Anterior cingulate cortex (tissue), 58 donors: Measurements from ENCODE around the gene RNASET2.
"Not testable (repeated sequence)": the region's sequence is repeated elsewhere in the genome, so short reads cannot be mapped to it uniquely, and the experiment has no call there.

Source experiments
- DNase-seq, 58 donors: peaks; one replicate each; lab custom pipeline; 2025; lab: John Stamatoyannopoulos, UW

Gene RNASET2

DNA sequence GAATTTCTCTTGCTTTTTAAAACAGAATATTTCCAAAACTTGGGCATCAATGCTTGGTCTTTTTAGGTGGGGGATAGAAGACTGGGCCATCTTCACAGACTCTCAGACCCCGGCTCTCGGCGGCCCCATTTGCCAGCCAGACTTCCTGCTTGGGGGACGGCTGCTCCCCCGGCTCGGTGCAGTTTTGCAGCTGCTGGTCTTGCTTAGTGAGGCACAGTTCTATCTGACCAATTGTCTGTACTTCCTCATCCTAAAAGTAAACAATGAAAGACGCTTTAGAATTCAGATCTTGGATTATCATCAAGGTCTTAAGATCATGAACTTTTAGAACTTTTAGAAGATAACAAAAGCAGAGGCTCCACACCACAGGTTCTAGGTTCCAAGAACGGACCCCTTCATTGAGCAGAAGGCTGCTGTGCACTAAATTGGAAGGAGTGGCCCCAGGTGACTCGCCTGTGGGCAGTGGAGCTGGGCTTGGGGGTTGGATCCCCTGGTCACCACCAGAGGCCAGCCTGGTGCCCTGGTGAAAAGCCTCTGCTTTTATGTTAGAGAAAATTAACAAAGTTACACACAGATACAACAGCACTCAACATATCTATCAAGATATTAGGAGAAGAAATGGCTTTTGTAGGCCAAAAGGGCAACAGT is 26.7 kb downstream of the RNASET2 start:
- no peak for DNase-seq

- peak in 1 of 58 donors; percentile 16 for DNase-seq
Measured at GRCh38 chr6:166928644-166929541, 27.5 kb downstream of the RNASET2 start.

GRCh38 chr6:166927935-166928643 is 28.3 kb downstream of the RNASET2 start:
- no peak for DNase-seq

- no peak for DNase-seq
Measured at GRCh38 chr6:166927240-166927934, 29.0 kb downstream of the RNASET2 start.

DNA sequence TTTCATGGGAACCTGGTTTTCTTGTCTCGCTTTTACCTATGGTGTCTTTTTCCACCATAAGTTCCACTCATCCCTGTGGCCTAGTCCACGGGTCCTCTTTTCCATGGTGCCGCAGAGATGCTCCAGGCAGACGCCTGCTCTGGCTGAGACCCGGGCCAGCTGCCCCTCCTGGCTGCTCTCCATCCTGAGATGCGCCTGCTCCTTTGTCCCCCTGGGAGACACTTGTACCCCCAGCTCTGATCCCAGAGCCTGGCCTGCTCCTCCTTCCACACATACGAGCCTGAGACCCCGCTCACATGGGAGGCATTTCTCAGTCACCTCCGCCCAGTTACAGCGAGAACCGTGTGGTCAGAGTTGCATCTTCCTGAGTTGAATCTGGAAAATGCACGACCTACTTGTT is 29.6 kb downstream of the RNASET2 start:
- no peak for DNase-seq

DNA sequence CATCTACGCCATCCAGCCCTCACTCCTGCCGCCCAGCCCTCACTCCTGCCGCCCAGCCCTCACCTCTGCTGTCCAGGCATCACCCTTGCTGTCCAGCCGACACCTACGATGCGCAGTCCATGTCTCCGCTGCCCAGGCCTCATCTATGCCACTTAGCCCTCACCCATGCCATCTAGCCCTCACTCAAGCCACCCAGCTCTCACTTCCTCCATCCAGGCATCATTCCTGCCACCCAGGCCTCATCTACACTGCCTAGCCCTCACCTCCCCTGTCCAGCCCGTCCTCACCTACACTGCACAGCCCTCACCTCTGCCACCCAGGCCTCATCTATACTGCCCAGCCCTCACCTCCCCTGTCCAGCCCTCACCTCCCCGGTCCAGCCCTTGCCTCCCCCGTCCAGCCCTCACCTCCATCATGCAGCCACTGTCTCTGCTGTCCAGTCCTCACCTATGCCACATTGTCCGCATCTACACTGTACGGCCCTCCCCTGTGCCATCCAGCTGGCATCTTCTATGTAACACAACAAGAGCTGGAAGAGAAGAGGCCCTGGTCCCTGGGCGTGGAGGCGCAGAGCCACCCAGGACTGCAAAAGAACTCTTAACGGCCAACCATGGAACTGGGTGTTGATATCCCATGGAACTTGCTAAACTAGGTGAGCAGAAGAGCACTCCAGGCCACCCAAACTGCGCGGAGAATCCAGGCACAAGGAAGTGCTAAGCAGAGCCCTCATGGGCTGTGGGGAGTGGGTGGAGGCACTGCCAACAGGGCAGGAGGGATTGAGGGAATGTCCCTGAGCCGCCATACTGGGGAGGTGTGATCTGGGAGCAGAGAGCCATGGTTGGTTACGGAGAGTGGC is 31.0 kb downstream of the RNASET2 start:
- no peak for DNase-seq

- no peak for DNase-seq
Measured at GRCh38 chr6:166924531-166924930, 31.8 kb downstream of the RNASET2 start.

GRCh38 chr6:166922937-166923336 is 33.4 kb downstream of the RNASET2 start:
- no peak for DNase-seq

DNA sequence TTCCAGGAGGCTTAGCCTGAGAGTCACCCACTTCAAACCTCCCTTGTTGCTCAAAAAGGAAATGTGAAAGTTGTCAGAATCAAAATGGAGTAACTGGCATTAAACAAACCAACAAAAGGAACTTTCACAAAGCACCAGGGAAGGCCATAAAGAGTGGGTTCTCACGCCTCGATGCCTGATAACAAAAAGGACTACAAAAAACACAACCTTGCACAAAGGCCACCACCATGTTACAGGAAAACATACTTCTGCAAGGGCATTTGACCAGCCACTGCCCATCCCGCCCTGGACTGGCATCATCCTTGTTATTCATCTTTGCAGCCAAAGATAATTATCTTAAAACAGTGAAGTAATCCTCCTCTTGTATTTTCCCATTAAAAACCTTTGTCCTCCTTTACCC is 34.8 kb downstream of the RNASET2 start:
- no peak for DNase-seq

GRCh38 chr6:166916824-166917223 is 39.5 kb downstream of the RNASET2 start:
- DNase-seq = no peak

GRCh38 chr6:166915484-166915883 is 40.9 kb downstream of the RNASET2 start:
- DNase-seq = not testable (repeated sequence)

GRCh38 chr6:166914952-166915351 is 41.4 kb downstream of the RNASET2 start:
- not testable (repeated sequence) for DNase-seq

GRCh38 chr6:166911248-166911677 is 45.1 kb downstream of the RNASET2 start:
- DNase-seq = no peak

DNA sequence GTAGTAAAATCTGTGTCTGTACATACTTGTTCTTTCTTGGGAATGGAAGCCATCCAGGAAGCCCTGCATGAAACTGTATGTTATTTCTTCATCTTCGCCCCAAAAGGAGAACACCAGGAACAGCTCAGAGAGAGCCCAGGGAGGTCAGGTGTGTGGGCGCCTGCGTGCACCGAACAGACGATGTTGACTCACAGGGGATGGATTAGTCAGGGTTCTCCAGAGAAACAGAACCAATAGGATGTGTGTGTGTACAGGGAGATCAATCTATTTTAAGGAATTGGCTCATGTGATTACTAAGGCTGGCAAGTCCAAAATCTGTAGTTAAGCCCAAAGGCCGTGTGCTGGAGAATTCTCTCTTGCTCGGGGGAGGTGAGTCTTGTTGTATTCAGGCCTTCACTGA is 45.7 kb downstream of the RNASET2 start:
- DNase-seq = peak in 6 of 58 donors; percentile 14 to 38 (median 25)

DNA sequence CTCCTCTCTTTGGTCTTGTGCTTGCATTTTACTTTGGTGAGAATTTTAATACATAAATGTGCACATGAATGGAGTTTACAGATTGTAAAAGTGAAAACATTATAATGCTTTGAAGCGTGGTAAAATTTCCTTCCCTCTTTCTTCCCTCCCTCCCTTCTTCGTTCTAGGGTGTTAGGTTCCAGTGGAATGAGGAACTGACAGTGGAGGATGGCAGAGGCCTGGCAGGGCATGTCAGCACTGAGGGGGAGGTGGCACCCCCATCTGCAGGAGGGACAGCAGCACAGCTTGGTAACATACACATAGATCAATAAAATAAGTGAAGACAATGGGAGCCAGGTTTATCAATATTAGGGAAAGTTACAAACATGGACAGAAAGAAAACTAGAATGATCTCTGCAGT is 47.5 kb downstream of the RNASET2 start:
- no peak for DNase-seq

DNA sequence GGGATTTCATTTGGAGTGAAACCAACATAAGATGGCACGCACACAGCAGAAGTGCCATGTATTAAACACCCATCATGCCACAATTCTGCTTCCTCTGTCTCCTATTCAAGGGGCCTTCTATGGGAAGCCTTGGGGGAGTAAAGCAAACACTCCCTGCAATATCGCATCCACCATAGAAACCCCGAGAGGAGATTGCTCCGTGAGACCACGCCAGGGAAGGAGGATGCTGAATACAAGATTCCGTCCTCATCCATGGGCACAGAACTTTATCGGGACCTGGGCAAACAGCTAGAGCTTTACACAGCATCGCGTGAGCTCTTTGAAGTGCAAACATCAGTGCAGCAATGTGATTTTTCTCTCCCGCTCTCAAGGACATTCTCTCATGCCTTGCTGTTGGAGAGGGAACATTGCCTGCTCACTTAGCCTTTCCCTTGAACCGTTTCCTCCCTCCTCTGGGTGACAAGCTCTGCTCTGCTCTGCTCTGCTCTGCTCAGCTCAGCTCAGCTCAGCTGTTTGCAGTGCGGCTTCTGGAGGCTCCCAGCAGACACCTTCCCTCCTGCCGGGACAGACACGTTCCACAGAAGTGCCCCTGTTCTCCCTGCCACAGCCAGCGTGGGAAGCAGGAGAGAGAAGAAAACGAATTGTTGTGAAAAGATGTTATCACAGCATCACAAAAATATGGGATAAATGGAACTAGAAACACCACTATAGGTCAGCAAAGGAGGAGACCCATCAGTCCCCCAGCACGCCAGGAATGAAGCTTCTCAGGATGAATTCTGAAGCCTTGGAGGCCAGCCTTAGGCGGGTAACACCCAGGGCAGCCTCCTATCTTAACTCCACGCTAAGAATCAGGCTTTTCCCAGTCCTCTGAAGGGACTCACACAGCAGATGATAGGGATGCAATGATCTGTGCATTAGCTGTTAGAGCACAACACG is 48.2 kb downstream of the RNASET2 start:
- DNase-seq = peak in 3 of 58 donors; percentile 20 to 43 (median 42)

GRCh38 chr6:166907373-166907841 is 48.9 kb downstream of the RNASET2 start:
- DNase-seq = no peak

GRCh38 chr6:166906376-166907044 is 49.8 kb downstream of the RNASET2 start:
- peak in 7 of 58 donors; percentile 15 to 58 (median 36) for DNase-seq
